Activated CD4-positive, alpha-beta T cell treated with anti-CD3 and anti-CD28 coated beads, Interleukin-2, amount 50 U/mL, for 4 hours (primary cell): Measurements from ENCODE around the gene TEX19.
A peak's percentile ranks its signal among the peaks of the same experiment; 100 is the strongest.
"Not testable (repeated sequence)": the region's sequence is repeated elsewhere in the genome, so short reads cannot be mapped to it uniquely, and the experiment has no call there.

Source experiments
- DNase-seq, 2 experiments: peaks; one replicate each; pipeline ENCODE4 v3.0.0-alpha.2; 2020

Gene TEX19

DNA sequence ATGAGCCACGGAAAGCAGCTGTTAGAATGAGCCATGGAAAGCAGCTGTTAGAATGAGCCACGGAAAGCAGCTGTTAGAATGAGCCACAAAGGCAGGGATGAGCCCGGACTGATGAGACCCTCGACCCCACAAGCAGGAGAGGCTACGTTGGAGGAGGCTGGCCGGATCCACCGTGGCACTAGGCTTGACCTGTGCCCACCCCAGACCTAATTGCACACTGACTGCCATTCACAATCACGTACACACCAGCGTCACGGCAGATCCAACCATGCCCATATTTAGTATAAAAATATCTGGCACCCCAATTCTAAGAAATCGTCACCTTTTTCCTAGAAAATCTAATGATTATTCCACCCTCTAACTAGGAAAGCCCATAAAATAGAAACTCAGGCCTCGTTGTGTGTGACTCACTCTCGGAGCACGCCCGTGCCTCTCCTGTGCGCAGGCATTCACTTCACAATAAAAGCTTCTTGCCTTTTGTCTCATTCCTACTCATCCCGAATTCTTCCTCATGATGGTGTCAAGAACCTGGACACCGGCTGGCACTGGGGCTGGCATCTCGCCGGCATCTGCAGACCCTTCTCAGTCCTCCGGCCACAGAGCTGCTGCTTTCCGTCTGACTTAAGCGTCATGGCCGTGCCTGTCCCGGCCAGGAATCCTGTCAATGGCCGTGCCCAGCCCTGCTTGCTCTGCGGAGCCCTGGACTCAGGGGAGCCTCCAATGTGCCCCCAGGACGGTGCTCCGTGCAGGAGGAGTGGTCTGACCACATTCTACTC is 20.0 kb upstream of the TEX19 start:
- DNase-seq: no peak

DNA sequence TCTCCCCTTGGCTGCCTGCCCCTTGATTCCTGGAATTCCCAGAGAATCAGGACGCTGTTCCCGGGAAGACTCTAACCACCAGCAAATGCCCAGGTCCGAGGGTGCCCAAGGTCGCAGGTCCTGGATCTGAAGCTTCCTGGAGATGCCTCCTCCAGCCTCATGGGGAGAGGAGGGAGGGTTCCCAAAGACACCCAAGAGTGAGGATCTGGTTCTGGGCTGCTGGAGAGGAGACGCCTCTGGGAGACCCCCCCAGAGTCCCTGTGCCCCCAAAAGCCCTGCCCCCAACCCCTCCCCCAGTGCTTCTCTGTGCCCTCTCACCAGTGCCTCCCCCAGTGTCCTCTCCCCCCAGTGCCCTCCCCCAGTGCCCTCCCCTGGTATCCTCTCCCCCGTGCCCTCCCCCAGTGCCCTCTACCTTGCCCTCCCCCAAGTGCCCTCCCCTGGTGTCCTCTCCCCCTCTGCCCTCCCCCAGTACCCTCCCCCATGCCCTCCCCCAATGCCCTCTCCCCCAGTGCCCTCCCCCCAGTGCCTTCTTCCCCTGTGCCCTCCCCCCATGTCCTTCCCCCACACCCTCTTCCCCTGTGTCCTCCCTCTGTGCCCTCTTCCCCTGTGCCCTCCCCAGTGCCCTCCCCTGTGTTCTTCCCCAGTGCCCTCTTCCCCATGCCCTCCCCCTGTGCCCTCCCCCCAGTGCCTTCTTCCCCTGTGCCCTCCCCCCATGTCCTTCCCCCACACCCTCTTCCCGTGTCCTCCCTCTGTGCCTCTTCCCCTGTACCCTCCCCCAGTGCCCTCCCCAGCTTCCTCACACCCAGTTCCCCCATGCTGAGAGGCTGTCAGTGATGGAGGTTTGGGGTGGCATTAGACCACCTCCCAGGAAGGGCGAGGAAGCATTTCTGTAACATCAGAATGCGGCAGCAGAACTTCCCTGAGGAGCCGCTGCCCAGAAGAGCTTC is 19.1 kb upstream of the TEX19 start:
- DNase-seq: no peak

DNA sequence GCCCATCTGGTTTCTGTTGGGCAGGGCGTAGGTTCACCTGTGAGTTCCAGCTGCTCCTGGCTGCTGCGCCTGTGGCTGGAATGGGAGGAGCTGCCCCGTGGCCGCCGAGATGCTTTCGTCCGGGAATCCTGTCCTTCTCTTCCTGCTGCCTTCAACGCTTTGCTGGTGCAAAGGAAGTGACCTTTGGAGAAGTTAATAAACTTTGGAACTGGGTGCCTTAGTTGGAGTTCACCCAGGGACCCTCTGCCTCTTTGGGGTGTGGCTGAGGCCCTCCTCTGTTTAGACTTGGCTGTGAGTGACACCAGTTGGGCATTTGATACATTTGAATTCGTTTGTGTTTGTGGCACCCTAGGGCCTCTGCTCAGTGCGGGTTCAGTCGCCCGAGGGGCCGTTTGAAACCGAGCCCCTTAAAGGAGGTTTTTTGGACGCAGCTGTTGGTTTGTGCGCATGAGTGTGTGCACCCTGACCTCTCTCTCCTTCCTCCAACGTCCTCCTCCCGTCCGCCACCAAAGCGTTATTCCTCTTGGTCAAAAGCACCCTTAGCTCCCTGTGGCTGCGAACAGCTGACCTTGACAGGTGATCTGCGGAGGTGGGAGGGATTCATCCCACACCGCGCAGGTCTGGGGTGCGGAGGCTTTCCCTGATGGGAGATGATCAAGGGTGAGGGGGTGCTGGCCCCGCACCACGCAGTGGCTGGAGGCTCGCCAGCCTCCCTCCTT is 16.5 kb upstream of the TEX19 start:
- no peak for DNase-seq

DNA sequence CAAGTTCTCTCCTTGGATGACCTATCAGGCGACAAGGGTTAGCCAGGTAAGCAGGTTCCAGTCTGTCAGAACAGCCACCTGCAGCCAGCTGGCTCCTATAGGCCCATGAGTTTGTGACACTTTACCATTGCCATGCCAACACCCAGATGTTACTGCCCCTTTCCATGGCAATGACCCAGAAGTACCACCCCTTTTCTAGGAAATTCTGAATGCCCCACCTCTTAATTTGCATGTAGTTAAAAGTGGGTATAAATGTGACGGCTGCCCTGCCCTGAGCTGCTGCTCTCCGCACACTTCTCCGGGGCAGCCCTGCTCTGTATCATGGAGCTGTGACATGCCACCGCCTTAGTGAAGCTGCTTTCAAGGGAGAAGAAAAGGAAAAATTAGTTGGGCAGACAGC is 15.5 kb upstream of the TEX19 start:
- DNase-seq: no peak

DNA sequence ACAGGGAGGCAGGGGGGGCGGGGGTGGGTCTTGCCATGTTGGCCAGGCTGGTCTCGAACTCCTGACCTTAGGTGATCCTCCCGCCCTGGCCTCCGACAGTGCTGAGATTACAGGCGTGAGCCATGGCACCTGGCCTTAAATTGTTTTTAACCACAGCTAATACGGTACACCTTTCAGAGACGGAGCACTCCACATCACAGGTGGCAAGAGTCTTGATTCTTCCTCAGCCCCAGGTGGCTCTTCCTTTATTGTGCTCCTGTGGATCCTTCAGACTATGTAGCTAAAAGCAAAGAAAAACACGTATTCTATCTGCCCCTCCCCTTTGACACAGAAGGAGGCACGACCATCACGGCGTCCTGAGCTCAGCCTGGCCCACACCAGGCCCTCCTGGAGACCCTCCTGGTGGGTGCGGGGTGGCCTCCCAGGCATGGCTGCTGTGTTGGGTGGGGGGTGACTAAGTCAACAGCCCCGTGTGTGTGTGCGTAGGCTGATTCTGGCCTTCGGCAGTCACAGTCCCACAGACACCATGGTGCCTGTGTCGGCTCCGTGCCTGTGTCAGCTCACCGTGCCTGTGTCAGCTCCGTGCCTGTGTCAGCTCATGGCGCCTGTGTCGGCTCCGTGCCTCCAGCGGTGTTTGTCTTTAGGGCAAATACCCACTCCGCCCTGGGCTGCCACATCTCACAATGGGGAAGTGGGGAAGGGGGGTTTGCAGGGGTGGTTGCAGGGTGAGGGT is 14.7 kb upstream of the TEX19 start:
- DNase-seq: no peak

DNA sequence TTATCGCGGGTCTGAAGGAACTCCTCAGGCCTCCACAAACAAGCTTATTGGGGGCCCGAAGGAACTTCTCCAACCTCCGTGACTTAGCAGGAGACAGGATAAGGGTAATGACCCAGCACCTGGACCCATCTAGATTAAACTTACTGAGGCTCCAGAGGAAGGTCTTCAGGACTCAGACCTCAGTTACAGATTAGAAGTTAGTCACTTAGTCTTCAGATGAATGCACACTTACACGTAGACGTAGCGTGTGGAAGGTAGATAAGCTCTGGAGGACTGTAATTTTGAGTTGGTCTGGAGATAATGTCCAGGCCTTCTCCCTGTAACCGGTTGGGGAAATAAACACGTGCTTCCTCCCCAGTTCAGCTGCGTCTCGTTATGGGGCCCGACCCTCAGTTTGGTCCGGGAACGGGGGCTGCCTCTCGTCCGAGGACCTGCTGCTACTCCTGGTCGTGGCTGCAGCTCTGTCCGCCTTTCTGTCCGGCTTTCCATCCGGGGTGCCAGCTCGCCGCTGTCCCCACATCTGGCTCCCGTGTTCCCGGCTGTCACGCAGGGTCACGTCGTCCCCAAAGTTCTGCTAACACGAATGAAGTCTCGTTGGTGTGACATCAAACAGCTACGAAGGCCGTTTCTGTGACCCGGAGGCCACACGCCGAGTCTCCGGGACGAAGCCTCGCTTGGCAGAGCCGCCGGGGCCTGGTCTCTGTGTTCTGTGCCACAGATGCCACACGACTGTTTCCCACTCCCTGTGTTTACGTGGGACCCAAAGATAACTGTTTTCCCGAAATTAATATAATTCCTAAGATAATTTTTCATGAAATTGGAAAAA is 13.7 kb upstream of the TEX19 start:
- no peak for DNase-seq

DNA sequence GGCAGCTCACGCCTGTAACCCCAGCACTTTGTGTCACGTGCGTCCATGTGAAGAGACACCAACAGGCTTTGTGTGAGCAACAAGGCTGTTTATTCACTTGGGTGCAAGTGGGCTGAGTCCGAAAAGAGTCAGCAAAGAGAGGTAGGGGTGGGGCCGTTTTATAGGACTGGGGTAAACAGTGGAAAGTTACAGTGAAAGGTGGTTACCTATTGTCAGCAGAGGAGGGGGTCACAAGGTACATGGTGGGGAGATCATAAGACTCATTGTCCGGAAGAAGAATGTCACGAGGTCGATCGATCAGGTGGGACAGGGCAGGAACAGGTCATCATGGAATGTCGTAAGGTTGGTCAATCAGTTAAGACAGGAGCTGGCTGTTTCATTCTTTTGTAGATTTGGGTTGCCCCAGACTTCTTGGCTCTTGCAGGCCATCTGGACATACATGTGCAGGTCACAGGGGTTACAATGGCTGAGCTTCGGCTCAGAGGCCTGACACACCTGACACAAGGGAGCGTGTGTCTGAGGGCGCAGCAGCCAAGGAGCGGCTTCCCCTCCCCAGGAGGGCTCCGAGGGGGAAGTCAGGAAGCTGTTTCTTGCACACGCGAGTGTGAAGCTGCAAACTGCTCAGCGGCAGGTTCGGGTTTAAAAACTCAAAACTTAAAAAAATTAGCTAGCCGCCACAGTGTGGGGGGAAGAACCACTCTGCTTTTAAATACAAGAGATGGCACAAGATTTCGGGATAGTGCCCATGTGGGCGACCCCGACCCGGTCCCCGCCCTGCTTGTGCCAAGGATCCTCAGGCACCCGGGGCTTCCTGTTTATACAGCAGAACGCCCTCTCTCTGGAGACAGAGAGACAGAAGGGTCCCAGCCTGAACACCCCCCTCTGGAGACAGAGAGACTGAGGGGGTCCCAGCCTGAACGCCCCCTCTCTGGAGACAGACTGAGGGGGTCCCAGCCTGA is 12.4 kb upstream of the TEX19 start:
- DNase-seq: no peak

DNA sequence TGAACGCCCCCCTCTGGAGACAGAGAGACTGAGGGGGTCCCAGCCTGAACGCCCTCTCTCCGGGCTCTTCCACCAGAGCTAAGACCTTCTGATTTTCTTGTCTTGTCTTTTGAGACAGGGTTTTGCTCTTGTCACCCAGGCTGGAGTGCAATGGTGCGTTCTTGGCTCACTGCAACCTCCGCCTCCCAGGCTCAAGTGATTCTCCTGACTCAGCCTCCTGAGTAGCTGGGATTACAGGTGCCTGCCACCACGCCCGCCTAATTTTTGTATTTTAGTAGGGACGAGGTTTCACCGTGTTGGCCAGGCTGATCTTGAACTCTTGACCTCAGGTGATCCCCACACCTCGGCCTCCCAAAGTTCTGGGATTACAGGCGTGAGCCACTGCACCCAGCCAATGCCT is 11.1 kb upstream of the TEX19 start:
- not testable (repeated sequence) for DNase-seq

DNA sequence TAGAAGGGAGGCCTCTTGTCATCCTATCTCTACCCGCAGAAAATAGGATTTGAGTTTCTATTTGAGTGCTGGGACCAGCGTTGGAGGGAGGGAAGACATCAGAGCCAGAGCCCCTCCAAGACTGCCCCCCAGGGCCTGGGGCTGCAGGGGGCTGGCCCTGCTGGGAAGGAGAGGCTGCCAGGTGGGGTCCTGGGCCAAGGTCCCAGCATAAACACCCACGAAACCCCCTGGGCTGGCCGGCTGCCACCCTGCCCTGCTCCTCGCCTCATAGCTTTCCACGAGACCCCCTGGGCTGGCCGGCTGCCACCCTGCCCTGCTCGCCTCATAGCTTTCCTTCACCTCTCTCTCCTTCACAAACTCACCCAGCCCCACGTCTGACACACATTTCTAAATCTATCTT is 10.6 kb upstream of the TEX19 start:
- no peak for DNase-seq

DNA sequence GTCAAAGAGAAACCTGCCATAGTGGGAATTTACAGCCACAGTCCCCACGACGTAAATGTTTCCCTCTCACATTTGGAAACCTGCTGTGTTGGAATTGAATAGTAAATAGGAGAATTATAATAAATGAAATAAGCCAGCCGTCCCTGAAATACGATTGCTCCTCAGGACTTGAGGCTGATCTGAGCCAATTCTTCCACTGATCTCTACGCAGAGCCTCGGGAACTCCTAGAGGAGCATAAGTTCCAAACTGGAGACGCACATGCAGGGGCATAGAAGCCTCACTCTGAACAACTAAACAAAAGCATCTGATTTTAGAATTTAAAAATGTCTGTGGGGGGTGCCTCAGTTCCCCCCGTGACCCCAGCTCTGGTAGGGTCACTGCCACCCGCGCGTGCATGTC is 10.2 kb upstream of the TEX19 start:
- DNase-seq: no peak

DNA sequence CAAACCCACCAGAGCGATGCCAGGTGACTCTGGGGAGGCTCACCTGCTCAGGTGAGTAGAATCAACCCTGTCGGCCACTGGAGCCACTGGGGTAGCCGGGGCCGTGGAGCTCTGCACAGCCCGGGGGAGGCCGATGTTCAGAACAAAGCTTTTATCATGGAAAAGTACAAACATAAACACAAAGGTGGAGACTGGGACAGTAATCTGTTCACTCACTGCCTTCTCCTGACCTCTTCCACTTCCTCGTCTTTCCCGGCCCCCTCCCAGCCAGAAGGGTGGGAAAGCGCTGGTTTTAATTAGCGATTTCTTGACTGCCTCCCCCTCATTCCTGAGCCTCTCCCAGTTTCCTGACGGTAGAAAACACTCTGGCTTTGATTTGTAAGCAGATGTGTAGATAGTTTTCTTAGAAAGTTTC is 9.8 kb upstream of the TEX19 start:
- DNase-seq: no peak

DNA sequence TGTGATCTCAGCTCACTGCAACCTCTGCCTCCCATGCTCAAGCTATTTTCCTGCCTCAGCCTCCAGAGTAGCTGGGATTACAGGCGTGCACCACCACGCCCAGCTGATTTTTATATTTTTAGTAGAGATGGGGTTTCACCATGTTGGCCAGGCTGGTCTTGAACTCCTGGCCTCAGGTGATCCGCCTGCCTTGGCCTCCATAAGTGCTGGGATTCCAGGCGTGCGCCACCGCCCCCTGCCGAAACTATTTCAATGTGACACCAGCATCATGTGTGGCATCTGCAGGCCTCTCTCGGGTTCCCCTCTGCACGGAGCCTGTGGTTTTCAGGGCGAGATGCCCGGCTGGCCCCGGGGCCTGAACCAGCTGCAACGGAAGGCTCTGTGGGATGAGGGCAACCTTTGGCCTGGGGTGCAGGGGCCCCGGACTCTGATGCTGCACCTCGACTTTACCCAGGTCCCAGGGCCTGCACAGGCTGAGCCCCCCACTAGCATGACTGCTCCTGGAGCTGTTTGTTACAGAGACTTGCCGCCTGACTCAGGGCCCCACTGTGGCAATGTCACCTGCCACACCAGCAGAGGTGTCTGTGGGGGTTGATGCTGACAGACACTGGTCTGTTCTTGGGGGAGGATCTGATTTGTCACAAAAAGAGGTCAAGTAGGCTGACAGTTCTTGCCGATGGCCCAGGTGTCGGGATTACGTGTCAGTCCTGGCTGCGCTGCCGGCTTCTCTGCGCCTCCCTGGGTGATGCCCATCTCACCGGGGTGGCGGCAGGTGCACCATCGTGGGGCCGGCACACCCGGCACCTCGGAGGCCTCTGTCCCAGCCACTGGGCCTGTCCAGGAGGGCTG is 8.6 kb upstream of the TEX19 start:
- DNase-seq: peak; percentile 37 to 41

DNA sequence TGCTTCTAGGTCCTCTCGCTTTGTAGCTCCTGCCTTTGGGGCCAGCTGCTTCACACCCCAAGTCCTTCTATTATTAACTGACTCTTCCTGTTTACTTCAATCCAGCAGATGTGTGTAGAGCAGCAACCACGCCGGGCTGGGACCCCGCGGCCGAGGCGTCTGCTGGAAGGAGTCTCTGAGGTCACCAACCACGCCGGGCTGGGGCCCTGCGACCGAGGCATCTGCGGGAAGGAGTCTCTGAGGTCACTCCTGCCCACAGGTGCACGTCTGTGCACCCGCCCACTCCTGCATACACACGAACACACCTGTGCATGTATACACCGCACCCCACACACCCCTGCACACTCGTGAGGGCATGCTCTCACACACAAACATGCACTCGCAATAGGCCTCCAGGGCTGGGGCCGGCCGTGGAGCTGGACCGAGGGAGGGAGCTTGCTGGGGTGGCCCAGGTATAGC is 7.8 kb upstream of the TEX19 start:
- no peak for DNase-seq

DNA sequence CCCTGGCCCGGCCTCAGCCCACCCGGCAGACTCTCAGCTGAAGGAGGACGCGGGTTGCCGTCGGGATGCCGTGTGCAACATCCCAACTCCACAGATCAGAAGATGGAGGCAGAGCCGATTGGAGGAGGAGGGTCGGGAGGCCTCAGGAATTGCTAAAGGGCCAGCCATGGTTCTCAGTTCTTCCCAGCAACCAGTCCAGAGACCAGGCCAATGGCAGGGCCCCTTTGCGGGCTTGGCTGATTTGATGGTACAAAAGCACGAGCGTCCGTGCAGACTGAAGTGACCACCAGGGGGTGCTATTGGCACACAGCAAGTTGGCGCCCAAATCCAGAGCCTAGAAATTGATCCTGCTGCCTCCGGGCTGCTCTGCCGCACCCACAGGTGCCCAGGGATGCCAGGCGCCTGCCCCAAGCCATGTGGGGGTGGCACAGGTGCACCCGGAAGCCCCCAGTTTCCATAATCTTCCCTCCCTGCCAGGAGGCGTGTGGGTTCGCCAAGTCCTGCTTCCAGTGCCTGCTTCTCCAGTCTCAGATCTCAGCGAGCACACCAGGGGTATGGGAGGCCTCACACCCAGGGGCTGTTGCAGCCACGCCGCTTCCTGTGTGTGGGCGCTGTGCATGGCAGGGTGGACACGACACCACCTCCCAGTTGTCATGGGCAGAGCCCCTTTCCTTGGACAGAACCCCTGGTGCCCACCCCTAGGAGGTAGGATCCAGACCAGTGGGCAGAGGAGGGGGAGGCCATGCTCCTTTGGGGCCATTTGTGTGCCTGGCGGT is 7.1 kb upstream of the TEX19 start:
- DNase-seq: peak; percentile 79 to 81

DNA sequence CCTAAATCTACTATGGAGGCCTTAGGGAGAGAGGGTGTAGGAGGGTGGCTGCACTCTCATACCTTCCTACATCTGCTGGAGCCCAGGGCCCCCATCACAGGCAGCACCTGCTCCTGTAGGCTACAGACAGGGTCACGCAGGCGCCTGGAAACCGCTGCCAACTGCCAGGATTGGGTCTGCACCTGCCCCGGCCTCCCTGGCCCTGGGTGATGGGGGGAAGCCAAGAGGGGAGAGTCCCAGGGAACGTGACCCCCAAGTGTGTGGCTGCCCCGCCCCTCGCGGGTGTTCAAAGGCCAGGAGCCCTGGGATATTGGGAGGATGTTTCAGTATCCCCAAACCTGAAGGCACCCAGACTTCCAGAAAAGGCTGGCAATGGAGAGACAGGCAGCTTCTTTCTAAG is 5.6 kb upstream of the TEX19 start:
- DNase-seq: no peak

DNA sequence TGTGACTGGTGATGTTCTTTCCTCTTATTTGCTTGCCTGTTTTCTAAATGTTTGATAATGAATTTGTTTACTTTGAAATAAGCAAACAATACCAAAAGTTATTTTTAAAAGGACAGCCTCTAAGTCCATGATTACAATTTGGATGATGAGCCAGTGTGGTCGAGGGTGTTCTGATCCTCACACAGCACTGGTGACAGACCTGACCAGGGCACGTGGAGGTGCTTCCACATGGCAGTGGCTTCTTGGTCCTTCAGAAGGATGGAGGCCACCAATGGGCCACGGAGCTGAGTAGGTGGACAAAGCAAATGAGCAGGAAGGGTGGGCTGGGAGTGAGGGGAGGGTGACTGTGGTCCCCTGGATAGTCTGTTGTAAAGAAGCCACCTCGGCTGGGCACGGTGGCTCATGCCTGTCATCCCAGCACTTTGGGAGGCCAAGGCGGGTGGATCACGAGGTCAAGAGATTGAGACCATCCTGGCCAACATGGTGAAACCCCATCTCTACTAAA is 4.2 kb upstream of the TEX19 start:
- DNase-seq: no peak

DNA sequence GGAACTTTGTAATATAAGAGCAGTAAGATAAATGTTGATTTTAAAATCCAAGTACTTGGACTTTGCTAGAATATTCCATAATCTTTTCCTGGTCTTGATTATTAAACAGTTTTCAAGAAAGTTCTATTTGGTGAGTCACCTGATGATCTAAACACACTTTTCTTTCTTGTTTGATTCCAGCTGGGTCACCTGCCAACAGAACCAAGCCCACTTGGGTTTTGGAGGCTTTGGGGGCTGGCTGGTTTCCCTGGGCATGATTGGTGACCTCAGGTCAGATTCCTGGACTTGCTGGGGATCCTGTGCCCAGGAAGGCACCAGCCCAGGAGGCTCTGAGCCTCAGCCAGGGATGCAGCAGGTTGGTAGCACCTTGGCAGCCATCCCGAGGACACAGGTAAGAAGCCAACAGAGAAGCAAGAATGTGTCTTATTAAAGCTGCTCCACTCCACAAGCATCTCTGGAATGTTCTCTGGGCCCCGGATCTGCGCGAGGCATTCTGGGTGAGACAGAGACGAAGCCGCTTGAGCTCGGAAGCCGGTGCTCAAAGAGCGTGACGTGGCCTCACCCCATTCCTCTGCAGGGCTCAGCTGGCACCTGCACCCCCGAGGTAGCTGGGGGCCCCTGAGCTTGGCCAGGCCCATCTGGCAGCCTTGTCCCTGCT is 3.1 kb upstream of the TEX19 start:
- DNase-seq: no peak

DNA sequence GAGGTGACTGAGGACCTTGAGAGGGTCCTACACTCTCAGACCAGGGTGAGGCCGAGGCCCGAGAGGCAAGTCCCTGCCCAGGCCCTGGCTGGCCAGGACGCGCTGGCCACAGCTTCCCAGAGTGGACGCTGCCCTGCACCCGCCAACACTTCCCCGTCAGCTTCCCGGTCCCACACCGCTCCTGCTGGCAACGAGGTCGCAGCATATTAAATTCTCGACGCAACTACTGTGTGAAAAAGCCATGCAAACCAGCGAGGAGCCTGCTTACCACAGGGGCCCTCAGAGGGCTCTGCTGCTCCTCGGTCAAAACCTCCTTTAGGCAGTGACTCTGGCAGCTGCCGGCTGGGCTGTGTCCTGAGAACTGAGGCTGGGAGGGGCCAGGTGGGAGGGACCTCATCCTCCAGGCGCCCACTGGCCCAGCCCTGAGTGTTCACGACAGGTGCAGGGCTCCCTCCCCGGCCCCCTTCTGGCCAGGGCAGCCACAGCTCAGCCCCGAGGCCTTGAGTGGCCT is 2.1 kb upstream of the TEX19 start:
- no peak for DNase-seq
